ENCODE results near the gene SLC38A10.

SLC38A10 gene

DNA sequence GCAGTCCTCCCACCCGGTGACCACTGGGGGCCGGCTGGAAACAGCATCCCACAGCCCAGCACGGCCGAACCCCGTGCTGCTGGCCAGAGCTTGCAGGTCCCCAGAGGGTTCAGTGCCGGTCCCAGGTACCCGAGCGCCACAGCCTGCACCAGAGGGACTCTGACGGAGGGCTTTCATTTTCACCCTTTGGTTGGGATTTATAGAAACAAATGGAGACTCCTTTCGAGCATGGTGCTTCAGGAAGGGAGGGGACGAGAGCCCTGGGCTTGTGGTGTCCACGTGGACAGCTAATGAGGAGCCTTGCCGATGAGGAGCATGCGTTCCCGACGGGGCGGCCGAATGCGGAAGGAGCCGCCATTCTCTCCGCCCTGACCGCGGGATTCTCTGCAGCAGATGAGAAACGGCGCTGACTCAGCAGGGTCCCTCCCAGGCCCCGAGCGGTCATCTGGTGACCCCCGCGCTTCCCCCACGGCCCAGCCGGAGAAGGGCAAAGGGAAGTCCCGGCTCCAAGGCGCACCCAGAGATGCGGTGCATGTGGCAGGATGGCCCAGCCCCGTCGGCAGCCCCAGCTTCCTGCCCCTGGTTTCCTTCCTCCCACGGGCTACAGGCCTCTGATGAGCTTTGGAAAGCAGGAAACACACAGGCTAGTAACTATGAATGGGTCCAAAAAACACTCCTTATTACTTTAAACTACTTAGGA is 9.8 kb downstream of the SLC38A10 start:
- TF ChIP-seq, protein P1, sequence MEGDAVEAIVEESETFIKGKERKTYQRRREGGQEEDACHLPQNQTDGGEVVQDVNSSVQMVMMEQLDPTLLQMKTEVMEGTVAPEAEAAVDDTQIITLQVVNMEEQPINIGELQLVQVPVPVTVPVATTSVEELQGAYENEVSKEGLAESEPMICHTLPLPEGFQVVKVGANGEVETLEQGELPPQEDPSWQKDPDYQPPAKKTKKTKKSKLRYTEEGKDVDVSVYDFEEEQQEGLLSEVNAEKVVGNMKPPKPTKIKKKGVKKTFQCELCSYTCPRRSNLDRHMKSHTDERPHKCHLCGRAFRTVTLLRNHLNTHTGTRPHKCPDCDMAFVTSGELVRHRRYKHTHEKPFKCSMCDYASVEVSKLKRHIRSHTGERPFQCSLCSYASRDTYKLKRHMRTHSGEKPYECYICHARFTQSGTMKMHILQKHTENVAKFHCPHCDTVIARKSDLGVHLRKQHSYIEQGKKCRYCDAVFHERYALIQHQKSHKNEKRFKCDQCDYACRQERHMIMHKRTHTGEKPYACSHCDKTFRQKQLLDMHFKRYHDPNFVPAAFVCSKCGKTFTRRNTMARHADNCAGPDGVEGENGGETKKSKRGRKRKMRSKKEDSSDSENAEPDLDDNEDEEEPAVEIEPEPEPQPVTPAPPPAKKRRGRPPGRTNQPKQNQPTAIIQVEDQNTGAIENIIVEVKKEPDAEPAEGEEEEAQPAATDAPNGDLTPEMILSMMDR (IDR thresholded peaks at IDR 0.05; ENCODE audit: low read depth, low read length): no peak
- Histone ChIP-seq H3K4me1 (no peaks in the 10 kb centered on the region), H3K27me3 (no peaks in the 10 kb centered on the region), H3K4me3 (ENCODE audit: low read depth, low read length) (no peak overlapping the region), H3K9me3 (no peaks in the 10 kb centered on the region), H3K36me3 (no peaks in the 10 kb centered on the region)
- DNase-seq: no peak

DNA sequence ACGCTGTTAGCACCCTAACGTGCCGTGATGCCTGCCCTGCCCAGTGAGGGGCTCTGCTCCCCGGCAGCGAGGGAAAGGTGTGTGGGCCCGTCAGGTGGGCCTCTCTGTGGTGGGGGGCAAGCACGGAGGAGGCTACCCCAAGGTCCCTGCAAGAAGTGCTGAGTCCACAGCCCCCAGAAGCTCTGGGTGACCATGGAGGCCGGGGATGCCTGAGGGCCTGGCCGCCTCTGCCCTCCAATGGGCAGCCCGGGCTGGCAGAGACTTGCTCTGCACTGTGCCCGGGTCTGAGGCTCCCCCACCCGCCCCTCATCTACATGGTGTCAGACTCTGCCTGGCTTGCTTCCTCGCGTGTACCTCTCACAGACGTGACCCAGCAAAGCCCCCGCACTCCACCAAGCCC is 12.2 kb downstream of the SLC38A10 start:
- DNase-seq: no peak
- Histone ChIP-seq H3K36me3 (no peaks in the 10 kb centered on the region; the same call in 1 of the 2 replicates), H3K9me3 (no peaks in the 10 kb centered on the region), H3K4me3 (ENCODE audit: low read depth, low read length) (no peak overlapping the region), H3K4me1 (peaks cover 1% of the 10 kb centered on the region; the same call in 1 of the 2 replicates), H3K27me3 (no peaks in the 10 kb centered on the region)
- TF ChIP-seq, protein P1 (IDR thresholded peaks at IDR 0.05; ENCODE audit: low read depth, low read length): no peak

DNA sequence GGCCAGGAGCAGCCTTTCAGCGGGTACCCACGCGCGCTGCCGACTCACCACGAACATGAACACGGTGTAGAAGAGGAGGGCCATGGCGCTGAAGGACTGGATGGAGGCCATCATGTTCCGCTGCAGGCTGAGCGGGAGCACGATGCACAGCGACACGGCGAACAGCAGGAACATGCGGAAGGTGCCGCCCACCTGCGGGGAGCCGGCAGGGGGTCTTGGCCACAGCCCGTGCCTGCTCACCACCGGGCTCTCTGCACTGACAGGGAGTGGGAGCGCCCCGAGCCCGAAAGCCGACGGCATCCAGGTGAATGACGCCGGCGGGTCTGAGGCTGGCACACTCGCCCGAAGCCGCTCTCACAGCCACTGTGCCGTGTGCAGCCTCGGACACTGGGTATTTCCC is 13.0 kb downstream of the SLC38A10 start:
- no peaks in the 10 kb centered on the region; the same call in 1 of the 2 replicates for H3K36me3 ChIP-seq
- no peaks in the 10 kb centered on the region for H3K27me3 ChIP-seq
- DNase-seq: no peak
- no peak overlapping the region for H3K4me3 ChIP-seq (ENCODE audit: low read depth, low read length)
- H3K9me3 ChIP-seq: no peaks in the 10 kb centered on the region
- peaks cover 6% of the 10 kb centered on the region for H3K4me1 ChIP-seq
- TF ChIP-seq, protein P1 (IDR thresholded peaks at IDR 0.05; ENCODE audit: low read depth, low read length): no peak

DNA sequence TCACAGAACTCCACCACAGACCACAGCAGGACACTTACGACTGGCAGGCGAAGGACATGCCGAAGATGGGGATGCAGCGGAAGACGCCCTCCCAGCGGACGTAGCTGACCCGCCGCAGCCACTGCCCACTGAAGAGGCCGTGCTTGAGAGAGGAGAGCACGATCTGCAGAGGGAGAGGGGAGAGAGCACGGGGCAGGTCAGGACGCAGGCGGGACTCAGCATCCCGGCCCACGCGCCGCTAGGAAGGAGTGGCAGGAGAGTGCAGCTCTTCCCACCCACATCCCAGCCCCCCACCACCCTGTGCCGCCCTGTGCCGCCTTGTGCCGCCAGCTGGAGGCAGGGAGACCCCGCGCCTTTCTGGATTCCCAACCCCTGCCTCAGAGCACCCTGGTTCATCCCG is 14.5 kb downstream of the SLC38A10 start:
- Histone ChIP-seq H3K36me3 (peaks cover 3% of the 10 kb centered on the region; the same call in 1 of the 2 replicates), H3K27me3 (no peaks in the 10 kb centered on the region), H3K9me3 (no peaks in the 10 kb centered on the region), H3K4me1 (peaks cover 13% of the 10 kb centered on the region), H3K4me3 (ENCODE audit: low read depth, low read length) (no peak overlapping the region)
- TF ChIP-seq, protein P1 (IDR thresholded peaks at IDR 0.05; ENCODE audit: low read depth, low read length): no peak
- no peak for DNase-seq

DNA sequence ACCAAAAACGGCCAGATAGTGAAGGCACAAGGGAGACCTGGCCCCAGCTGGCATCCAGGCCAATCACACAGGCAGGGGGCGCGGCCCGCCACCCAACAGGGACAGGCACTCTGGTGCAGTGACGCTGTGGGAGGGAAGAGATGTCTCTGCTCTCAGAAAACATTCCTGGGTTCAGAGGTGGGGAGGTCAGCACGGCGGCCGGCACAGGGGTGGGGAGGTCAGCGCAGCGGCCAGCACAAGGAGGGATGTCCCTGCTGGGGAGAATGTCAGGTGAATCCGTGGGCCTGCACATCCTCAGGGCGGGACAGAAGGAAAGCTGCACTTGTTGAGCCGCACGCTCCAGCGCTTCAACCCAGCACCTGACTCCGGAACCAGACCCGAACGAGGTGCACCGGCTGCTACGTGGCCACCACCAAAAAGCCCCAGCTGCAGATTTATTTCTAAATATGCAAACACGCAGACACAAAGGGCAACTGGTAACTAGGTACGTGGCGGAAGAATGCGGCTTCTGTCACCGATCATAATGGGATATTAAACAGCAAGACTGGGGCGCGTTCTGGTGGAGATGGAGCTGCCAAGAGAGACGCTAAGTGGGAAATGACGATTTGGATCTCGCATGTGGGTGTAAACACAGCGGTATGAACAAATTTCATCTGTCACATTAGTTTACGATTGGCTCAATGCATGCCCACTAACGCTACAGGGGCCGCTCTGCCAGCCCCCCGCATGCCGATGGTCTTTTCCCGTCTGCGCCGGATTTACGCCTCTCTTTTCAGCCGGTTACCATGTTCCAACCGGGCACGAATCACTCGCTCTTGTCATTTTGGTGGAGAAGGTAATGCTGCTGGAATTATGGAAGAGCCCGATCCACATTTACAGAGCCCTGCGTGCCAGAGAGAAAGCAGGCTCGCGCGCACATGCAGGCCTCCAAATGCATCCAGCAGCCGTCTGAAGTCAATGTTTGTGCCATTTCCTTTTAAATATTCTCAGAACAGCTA is 15.5 kb downstream of the SLC38A10 start:
- no peak for DNase-seq
- Histone ChIP-seq H3K36me3 (peaks cover 6% of the 10 kb centered on the region; the same call in 1 of the 2 replicates), H3K27me3 (no peaks in the 10 kb centered on the region), H3K9me3 (no peaks in the 10 kb centered on the region), H3K4me3 (ENCODE audit: low read depth, low read length) (no peak overlapping the region), H3K4me1 (peaks cover 13% of the 10 kb centered on the region)
- TF ChIP-seq, protein P1 (IDR thresholded peaks at IDR 0.05; ENCODE audit: low read depth, low read length): no peak

All from BE2C (cell line).